Breast epithelium (tissue), 4 donors: Measurements from ENCODE around the gene CETP. TPM values are rescaled to one million over a fixed set of nuclear protein-coding genes. Genes with fewer than 3 reads are reported as not detected.

ENCODE experiments used
- DNase-seq, 2 donors: peaks; one replicate each; pipeline ENCODE4 v3.0.0-alpha.2; 2019; ENCODE audit warnings: low spot score in 2 of 2
- H3K27ac ChIP-seq, 2 donors: fragments of 200-600 bp; sonication (generic) in 1 of 2; one replicate each; pipeline ENCODE4 v1.5.1; 2016 to 2019; ENCODE audit warnings: mild to moderate bottlenecking in 1 of 2
- H3K27me3 ChIP-seq, 2 donors: fragments of 200-600 bp; sonication (generic) in 1 of 2; one replicate each; pipeline versions ENCODE4 v1.5.1 to v1.6.0; 2017 to 2019; ENCODE audit warnings: control low read depth in 1 of 2, mild to moderate bottlenecking in 1 of 2
- H3K36me3 ChIP-seq: fragments of 200-600 bp; one replicate; pipeline ENCODE4 v1.5.1; 2019
- H3K4me1 ChIP-seq, 2 donors: fragments of 200-600 bp; sonication (generic); one replicate each; pipeline ENCODE4 v1.5.1; 2016 to 2019; ENCODE audit warnings: control low read depth in 1 of 2
- H3K4me3 ChIP-seq, 3 donors: fragments of 200-600 bp; sonication (generic); 1 replicate in 2 of 3; 2 replicates in 1 of 3; pipeline ENCODE4 v1.5.1; 2016 to 2019; ENCODE audit warnings: mild to moderate bottlenecking in 3 of 3, moderate library complexity in 2 of 3
- H3K9me3 ChIP-seq, 2 donors: fragments of 200-600 bp; sonication (generic) in 1 of 2; one replicate each; pipeline ENCODE4 v1.5.1; 2016 to 2019; ENCODE audit warnings: control low read depth in 1 of 2
- POLR2A ChIP-seq: fragments of 450-650 bp; IDR thresholded peaks from one replicate; pipeline ENCODE4 v1.6.1; 2016; ENCODE audit warnings: antibody characterized with exemption, mild to moderate bottlenecking, moderate library complexity
- POLR2AphosphoS5 ChIP-seq, 3 donors: sonication (generic); formaldehyde crosslinking; IDR thresholded peaks; one replicate each; pipeline ENCODE4 v1.6.1; 2017; ENCODE audit warnings: antibody characterized with exemption in 3 of 3
- intact Hi-C: fragments of 100-400 bp; cut with DNase I; formaldehyde crosslinking; loops from one replicate; pipeline ENCODE4 v1.15.1; 2023; ENCODE audit warnings: low total_unique reads
- total RNA-seq, 3 donors: library from RNA; depleted of rRNA; stranded (reverse); fragments of >200 nt; gene quantifications; one replicate each; pipeline ENCODE4 v1.1.0, GENCODE V29; 2016
- TF ChIP-seq, protein P1 (sequence below), 3 donors: fragments of 450-650 bp; IDR thresholded peaks; one replicate each; pipeline ENCODE4 v1.5.1; 2016 to 2017; ENCODE audit warnings: antibody characterized with exemption in 3 of 3, mild to moderate bottlenecking in 3 of 3, moderate library complexity in 3 of 3

CETP gene
- total RNA-seq, 3 donors from 2014 or later = 0.44 to 0.80 (median 0.66) TPM

DNA sequence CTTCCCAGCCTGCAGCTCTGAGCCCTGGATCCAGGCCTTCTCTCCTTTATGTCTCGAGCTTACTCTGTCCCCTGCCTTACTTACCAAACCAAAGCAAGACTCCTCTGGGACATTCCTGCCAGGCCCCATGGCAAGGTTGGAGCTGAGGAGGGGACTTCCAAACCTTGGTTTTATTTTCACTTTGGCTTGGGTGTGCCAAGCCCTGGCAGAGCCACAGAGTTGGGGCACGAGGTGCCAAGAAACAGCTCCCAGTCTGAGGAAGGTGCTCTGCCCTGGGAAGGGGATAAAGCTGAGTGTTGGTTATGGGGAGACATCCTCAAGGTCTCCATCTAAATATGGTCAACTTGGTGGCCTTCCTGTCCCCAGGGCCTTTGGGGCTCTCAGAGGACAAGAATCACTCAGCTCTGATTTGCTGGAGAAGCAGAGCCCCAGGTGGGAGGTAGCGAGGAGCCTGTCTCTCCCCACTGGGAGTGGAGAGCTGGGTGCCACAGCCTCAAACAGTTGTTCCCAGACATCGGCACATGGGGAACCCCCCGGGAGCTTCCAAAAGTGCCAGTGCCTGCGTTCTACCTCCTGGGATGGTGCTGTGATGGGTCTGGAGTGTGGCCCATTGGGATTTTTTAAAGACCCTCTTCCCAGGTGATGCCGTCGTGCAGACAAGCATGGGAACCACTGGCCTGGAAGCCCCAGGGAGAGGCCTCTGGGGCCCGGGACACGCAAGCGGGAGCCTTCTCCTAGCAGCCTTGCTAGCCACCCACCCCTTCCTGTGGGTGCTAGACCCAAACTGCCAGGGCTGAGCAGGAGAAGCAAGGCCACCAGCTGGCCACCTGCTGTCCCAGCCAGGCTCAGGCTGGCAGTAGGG lies 37.9 kb downstream of the CETP start:
- H3K27ac ChIP-seq = peak overlapping the region; percentile 68 to 86
- H3K4me3 ChIP-seq = peak overlapping the region in 1 of 3 donors; percentile 4
- H3K36me3 ChIP-seq = no peaks in the 10 kb centered on the region
- no peak for TF ChIP-seq POLR2A
- TF ChIP-seq, protein P1, sequence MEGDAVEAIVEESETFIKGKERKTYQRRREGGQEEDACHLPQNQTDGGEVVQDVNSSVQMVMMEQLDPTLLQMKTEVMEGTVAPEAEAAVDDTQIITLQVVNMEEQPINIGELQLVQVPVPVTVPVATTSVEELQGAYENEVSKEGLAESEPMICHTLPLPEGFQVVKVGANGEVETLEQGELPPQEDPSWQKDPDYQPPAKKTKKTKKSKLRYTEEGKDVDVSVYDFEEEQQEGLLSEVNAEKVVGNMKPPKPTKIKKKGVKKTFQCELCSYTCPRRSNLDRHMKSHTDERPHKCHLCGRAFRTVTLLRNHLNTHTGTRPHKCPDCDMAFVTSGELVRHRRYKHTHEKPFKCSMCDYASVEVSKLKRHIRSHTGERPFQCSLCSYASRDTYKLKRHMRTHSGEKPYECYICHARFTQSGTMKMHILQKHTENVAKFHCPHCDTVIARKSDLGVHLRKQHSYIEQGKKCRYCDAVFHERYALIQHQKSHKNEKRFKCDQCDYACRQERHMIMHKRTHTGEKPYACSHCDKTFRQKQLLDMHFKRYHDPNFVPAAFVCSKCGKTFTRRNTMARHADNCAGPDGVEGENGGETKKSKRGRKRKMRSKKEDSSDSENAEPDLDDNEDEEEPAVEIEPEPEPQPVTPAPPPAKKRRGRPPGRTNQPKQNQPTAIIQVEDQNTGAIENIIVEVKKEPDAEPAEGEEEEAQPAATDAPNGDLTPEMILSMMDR (IDR thresholded peaks at IDR 0.05) = no peak
- TF ChIP-seq POLR2AphosphoS5 (IDR thresholded peaks at IDR 0.05) = no peak
- no peaks in the 10 kb centered on the region for H3K4me1 ChIP-seq
- H3K27me3 ChIP-seq = no peaks in the 10 kb centered on the region
- intact Hi-C loops = no loop called here
- no peaks in the 10 kb centered on the region for H3K9me3 ChIP-seq
- no peak for DNase-seq

DNA sequence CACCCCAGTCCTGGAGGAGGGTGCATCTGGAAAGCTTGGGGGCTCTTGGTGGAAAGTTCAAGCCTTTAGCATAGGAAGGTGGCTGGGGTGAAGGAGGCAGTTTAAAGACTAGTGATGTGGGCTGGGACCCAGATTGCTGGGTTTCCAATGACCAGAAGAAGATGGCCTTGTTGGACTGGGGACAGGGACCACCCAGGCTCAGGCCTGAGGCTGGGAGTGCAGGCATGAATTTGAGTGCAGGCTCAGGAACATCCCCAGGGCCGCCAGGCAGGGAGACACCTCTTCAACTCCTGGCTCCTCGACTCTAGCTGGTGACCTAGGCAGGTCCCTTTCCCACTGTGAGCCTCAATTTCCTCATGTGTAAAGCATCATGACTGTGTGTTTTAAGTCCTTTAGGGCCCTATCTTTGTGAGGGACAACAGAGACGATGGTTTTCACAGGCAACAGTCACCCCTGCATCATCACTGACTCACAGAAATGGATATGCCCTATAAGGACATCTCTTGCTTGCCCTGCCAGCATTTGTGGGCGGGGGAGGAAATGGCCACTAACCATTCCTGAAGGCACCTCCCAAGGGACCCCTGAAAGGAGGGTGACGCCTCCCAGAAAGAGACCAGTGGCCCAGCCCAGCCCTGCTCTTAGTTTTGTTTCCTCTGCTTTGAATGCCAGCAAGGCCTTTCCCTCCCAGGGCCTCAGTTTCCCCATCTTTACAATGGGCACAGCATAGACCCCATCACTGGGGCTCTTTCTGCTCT lies 38.7 kb downstream of the CETP start:
- no peaks in the 10 kb centered on the region for H3K27me3 ChIP-seq
- no peaks in the 10 kb centered on the region for H3K9me3 ChIP-seq
- intact Hi-C loops = no loop called here
- TF ChIP-seq POLR2A (no peak), POLR2AphosphoS5 (IDR thresholded peaks at IDR 0.05) (no peak)
- TF ChIP-seq, protein P1 (IDR thresholded peaks at IDR 0.05) = no peak
- no peak overlapping the region for H3K4me3 ChIP-seq
- H3K36me3 ChIP-seq = no peaks in the 10 kb centered on the region
- peak in 1 of 2 donors; percentile 55 for DNase-seq
- H3K4me1 ChIP-seq = no peaks in the 10 kb centered on the region
- H3K27ac ChIP-seq = peak overlapping the region; percentile 68 to 86

DNA sequence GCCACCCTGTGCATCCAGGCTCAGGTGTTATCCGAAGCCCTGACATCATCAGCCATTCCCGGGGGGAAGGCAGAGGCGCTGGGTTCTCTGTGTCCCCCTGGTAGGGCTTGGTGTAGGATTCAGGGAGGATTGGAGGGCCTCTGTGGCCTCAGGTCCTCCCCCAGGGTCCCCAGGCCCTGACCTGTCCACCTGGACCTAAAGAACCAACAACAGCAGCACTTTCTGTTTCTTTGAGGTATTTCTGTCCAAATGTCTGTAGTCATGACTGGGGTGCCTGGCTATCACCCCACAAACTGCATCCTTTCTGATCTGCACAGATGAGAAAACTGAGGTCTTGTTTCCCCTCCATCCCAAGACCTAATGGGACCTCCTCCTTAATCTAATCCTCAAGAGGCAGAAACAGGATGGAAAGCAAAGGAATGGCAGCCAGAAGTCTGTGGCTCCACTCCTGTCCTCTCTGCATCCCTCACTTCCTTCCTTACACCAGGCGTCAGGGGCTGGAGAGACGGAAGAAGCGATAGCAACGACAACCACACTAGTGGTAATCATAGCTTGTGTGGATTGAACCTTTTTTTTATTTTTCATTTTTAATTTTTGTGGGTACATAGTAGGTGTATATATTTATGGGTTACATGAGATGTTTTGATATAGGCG lies 39.4 kb downstream of the CETP start:
- H3K27me3 ChIP-seq = no peaks in the 10 kb centered on the region
- intact Hi-C loops = no loop called here
- H3K4me1 ChIP-seq = no peaks in the 10 kb centered on the region
- H3K36me3 ChIP-seq = no peaks in the 10 kb centered on the region
- H3K9me3 ChIP-seq = no peaks in the 10 kb centered on the region
- H3K4me3 ChIP-seq = no peak overlapping the region
- TF ChIP-seq POLR2A (no peak), POLR2AphosphoS5 (IDR thresholded peaks at IDR 0.05) (no peak)
- TF ChIP-seq, protein P1 (IDR thresholded peaks at IDR 0.05) = no peak
- H3K27ac ChIP-seq = peak overlapping the region; percentile 62 to 68
- DNase-seq = no peak

DNA sequence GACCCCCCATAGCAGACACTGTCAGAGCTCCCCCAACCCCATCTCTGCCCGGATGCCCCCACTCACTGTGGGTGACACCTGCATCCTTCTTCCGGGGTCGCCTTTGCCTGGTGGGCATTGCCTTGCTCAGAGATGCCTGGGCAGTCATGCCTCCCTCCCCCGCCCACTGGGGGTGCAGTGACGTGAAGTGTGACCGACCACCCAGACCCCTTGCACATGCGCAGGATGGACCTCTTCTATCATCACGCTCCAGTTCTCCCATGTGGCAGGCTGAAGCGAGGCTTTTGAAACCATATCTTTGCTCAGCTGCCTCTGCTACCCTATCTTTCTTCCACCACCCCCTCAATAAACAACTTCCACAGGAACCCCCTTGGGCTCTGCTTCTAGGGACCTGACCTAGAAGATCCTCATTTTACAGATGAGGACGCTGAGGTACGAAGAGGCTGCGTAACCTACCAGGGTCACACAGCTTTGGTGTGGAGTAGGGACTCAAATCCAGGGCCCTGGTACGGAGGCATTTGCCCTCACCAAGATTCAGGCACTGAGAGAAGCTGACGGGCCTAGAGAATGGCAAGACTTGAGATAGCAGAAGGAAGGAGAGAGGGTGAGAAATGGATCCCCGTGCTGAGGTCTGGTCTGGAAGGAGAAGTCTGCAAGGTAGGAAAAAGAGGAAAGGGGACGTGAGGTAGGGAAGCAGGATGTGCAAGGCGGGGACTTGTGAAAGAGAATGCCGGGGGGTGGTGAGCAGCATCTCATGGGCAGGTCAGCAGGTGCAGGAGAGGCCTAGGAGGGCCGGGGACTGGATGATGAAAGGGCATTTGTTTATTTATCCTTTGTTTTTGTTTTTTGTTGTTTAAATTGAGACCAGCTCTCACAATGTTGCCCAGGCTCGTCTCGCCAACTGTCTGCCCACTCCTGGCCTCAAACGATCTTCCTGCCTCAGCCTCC lies 42.0 kb downstream of the CETP start:
- H3K36me3 ChIP-seq = no peaks in the 10 kb centered on the region
- DNase-seq = no peak
- TF ChIP-seq, protein P1 (IDR thresholded peaks at IDR 0.05) = no peak
- no peak for TF ChIP-seq POLR2AphosphoS5 (IDR thresholded peaks at IDR 0.05)
- no peak for TF ChIP-seq POLR2A
- intact Hi-C loops = no loop called here
- H3K4me1 ChIP-seq = no peaks in the 10 kb centered on the region
- H3K4me3 ChIP-seq = no peak overlapping the region
- no peaks in the 10 kb centered on the region for H3K27me3 ChIP-seq
- H3K27ac ChIP-seq = no peak overlapping the region
- H3K9me3 ChIP-seq = no peaks in the 10 kb centered on the region
